Measurements from ENCODE around the gene AGBL1. TPM values are rescaled to one million over a fixed set of nuclear protein-coding genes. Genes with fewer than 3 reads are reported as not detected.

Gene AGBL1
- total and polyA plus RNA-seq, 2 donors (not counting 3 experiments of a cell fraction or from before 2014, with no cell fraction given) = not detected

GRCh38 chr15:86892774-86893449 is 813.2 kb downstream of the AGBL1 start:
- Histone ChIP-seq H2AFZ (ENCODE audit: low read depth, low read length) (no peak overlapping the region), H3K9ac (replicated peaks; ENCODE audit: extremely low read depth, insufficient read depth, low read length) (no peak overlapping the region), H3K79me2 (ENCODE audit: control insufficient read depth, insufficient read depth, low read length) (no peaks in the 10 kb centered on the region), H3K4me1 (ENCODE audit: control insufficient read depth, extremely low read depth, insufficient read depth, low read length) (no peaks in the 10 kb centered on the region), H4K20me1 (replicated peaks; ENCODE audit: control insufficient read depth, extremely low read depth, insufficient read depth, low read length) (no peaks in the 10 kb centered on the region), H3K9me1 (replicated peaks; ENCODE audit: control insufficient read depth, extremely low read depth, insufficient read depth, low read length) (no peaks in the 10 kb centered on the region), H3K4me3 (replicated peaks in 1 of 3; ENCODE audit: insufficient read depth in 1 of 3, low read depth in 1 of 3, low read length in 3 of 3) (no peak overlapping the region), H3K27me3 (ENCODE audit: control insufficient read depth in 2 of 2, insufficient read depth in 2 of 2, low read length in 2 of 2) (no peaks in the 10 kb centered on the region), H3K27ac (ENCODE audit: insufficient read depth, low read depth, low read length) (no peak overlapping the region), H3K4me2 (ENCODE audit: insufficient read depth, low read length) (no peak overlapping the region), H3K9me3 (replicated peaks; ENCODE audit: control insufficient read depth, insufficient read depth, low read length) (peaks cover 2% of the 10 kb centered on the region), H3K36me3 (ENCODE audit: control insufficient read depth in 2 of 2, extremely low read depth in 1 of 2, insufficient read depth in 2 of 2, low read length in 2 of 2) (no peaks in the 10 kb centered on the region)
- ChIA-PET POLR2A (no interaction called here), CTCF (no interaction called here)
- TF ChIP-seq, protein P1, sequence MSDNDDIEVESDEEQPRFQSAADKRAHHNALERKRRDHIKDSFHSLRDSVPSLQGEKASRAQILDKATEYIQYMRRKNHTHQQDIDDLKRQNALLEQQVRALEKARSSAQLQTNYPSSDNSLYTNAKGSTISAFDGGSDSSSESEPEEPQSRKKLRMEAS (IDR thresholded peaks at IDR 0.05; ENCODE audit: insufficient read depth, insufficient read length) = no peak
- TF ChIP-seq GATA2 (IDR thresholded peaks at IDR 0.05; ENCODE audit: insufficient read depth, insufficient read length, low read depth, low read length) (no peak), JUN (IDR thresholded peaks at IDR 0.05; ENCODE audit: borderline replicate concordance, insufficient read depth, insufficient read length, low read depth) (no peak), EZH2 (IDR thresholded peaks at IDR 0.05; ENCODE audit: borderline replicate concordance, low read depth, low read length, severe bottlenecking) (no peak), CTCF (IDR thresholded peaks at IDR 0.05; ENCODE audit: extremely low read depth in 1 of 2, insufficient read depth in 1 of 2, low read depth in 1 of 2, low read length in 2 of 2) (no peak), MYC (IDR thresholded peaks at IDR 0.05; ENCODE audit: low read depth, low read length) (no peak), POLR2AphosphoS5 (IDR thresholded peaks at IDR 0.05; ENCODE audit: insufficient read depth, low read depth, low read length) (no peak), FOS (IDR thresholded peaks at IDR 0.05; ENCODE audit: borderline replicate concordance, insufficient read depth, low read length) (no peak), POLR2A (IDR thresholded peaks at IDR 0.05; ENCODE audit: low read depth, low read length) (no peak)
- DNase-seq (ENCODE audit: low read depth, low spot score) (no peak), FAIRE-seq (no peak)
- intact Hi-C loops (cut with micrococcal nuclease) (no loop called here), dilution Hi-C loops (cut with MboI; ENCODE audit: extremely low pct_ligation_motif_present, low sequenced_read_pairs) (no loop called here)
- BruUV-seq (replicated peaks) = no TSS peak

Measured in endothelial cell of umbilical vein (primary cell).